Measurements from ENCODE around the gene CEP350. TPM values are rescaled to one million over a fixed set of nuclear protein-coding genes. Genes with fewer than 3 reads are reported as not detected.
A peak's percentile ranks its signal among the peaks of the same experiment; 100 is the strongest.

The CEP350 gene
- total and polyA plus RNA-seq, 7 experiments from 2014 or later: 39.1 to 90.1 (median 64.0) TPM

DNA sequence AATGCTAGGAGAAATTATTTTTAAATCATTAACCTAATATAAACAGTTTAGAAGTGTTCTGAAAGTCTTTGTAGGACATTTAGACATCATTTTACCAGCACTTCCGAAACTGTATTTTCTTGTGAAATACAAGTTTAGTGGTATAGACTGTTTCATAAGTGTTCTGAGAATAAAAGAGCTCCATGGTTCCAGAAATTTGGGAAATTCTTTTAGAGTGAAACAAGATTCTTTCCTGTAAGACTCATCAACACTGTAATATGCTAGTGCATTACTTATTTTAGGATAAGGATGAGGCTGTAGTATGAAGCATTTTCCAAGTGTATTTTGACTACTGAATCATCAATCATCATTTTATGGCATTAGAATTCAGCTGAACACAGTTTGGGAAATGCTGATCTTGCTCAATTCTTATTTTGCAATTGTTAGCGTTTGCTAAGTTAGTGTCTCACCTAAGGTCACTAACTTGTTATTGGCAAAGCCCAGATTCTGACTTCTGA lies 73.4 kb downstream of the CEP350 start:
- H3K9me3 Mint-ChIP-seq: no peaks in the 10 kb centered on the region
- H3K27me3 ChIP-seq (ENCODE audit: control insufficient read depth in 2 of 2, insufficient read depth in 2 of 2, low read length in 2 of 2): no peaks in the 10 kb centered on the region
- no peak overlapping the region for H3K4me3 Mint-ChIP-seq
- no peaks in the 10 kb centered on the region for H3K9me3 ChIP-seq (ENCODE audit: control insufficient read depth in 2 of 3, low read length in 3 of 3)
- CTCF ChIA-PET: interaction anchor here (0.6 kb wide), 1 partner anchor 156 kb away, joined by 3 read pairs; no protein-coding TSS in a partner anchor
- H3K27me3 Mint-ChIP-seq: no peaks in the 10 kb centered on the region
- no peak overlapping the region for H3K27ac Mint-ChIP-seq
- POLR2A ChIA-PET: interaction anchor here (0.6 kb wide), 1 partner anchor 74 kb away, joined by 3 read pairs; the partner anchor contains the start of gene CEP350
- ATAC-seq (no peak), DNase-seq (no peak)
- intact Hi-C loops (cut with micrococcal nuclease): loop anchor here (5.0 to 10.0 kb wide), 2 partner anchors 76 to 143 kb away; partner anchors contain the start of genes CEP350 (in 1 of the 2) and TOR1AIP1 (in 1 of the 2)
- H3K4me1 ChIP-seq (ENCODE audit: control insufficient read depth in 2 of 2, insufficient read depth in 2 of 2, low read length in 2 of 2): no peaks in the 10 kb centered on the region
- H3K36me3 ChIP-seq (ENCODE audit: control insufficient read depth in 2 of 3, insufficient read depth in 3 of 3, low read length in 3 of 3): peaks cover 4 to 44% (median 18%) of the 10 kb centered on the region in 3 experiments
- H3K27ac ChIP-seq (ENCODE audit: low read depth, low read length): no peak overlapping the region
- peaks cover 0 to 13% (median 0%) of the 10 kb centered on the region in 7 donors for H3K4me1 Mint-ChIP-seq
- H3K4me3 ChIP-seq (ENCODE audit: low read length): no peak overlapping the region
- H3K36me3 Mint-ChIP-seq: peaks cover 11 to 39% (median 17%) of the 10 kb centered on the region in 5 donors

DNA sequence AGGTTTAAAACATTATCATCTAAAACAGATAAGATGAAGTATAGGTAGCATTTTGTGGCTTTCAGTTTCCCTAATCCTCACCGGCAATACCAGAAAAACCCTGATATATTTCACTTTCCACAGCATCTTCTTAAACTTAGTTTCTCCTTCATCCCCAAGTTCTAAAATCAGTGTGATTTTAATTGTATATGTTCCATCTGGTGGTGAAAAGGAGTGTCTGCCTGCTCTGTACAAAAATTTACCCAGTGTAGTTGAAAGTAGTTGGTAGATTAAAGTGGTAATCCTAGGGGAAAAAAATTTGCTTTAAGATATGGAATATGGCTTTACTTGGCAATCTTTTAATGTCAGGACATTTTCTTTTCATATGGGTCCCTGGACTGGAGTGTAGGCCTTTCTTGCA lies 74.3 kb downstream of the CEP350 start:
- intact Hi-C loops (cut with micrococcal nuclease): loop anchor here (1.0 to 10.0 kb wide), 4 partner anchors 77 to 323 kb away; partner anchors contain the start of genes CEP350 (in 1 of the 2) and TOR1AIP1 (in 1 of the 2)
- no peaks in the 10 kb centered on the region for H3K27me3 ChIP-seq (ENCODE audit: control insufficient read depth in 2 of 2, insufficient read depth in 2 of 2, low read length in 2 of 2)
- Mint-ChIP-seq H3K9me3 (no peaks in the 10 kb centered on the region), H3K4me1 (peaks cover 0 to 13% (median 0%) of the 10 kb centered on the region in 7 donors), H3K36me3 (peaks cover 14 to 41% (median 20%) of the 10 kb centered on the region in 5 donors), H3K27me3 (no peaks in the 10 kb centered on the region), H3K27ac (no peak overlapping the region), H3K4me3 (no peak overlapping the region)
- DNase-seq (no peak), ATAC-seq (no peak)
- H3K4me1 ChIP-seq (ENCODE audit: control insufficient read depth in 2 of 2, insufficient read depth in 2 of 2, low read length in 2 of 2): no peaks in the 10 kb centered on the region
- no peak overlapping the region for H3K4me3 ChIP-seq (ENCODE audit: low read length)
- no peaks in the 10 kb centered on the region for H3K9me3 ChIP-seq (ENCODE audit: control insufficient read depth in 2 of 3, low read length in 3 of 3)
- peaks cover 3 to 42% (median 11%) of the 10 kb centered on the region in 3 experiments for H3K36me3 ChIP-seq (ENCODE audit: control insufficient read depth in 2 of 3, insufficient read depth in 3 of 3, low read length in 3 of 3)
- CTCF ChIA-PET: no interaction called here
- POLR2A ChIA-PET: interaction anchor here (0.6 kb wide), 1 partner anchor 75 kb away, joined by 3 read pairs; the partner anchor contains the start of gene CEP350
- no peak overlapping the region for H3K27ac ChIP-seq (ENCODE audit: low read depth, low read length)

DNA sequence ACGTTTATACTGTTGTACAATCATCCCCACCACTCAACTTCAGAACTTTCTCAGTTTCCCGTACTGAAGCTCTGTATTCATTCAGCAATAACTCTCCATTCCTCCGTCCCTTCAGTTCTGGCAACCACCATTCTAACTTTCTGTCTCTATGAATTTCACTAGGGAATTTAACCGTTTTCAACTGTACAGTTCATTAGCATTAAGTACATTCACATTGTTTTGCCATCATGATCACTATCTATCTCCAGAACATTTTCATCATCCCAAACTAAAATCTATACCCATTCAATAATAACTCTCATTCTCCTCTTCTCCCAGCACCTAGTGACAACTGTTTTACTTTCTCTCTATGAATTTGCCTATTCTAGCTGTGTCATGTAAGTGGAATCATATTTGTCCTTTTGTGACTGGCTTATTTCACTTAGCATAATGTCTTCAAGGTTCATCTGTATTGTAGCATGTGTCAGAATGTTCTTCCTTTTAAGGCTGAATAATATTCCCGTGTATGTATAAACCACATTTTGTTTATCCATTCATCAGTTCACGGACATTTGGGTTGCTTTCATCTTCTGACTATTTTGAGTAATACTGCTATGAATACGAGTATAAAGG lies 75.0 kb downstream of the CEP350 start:
- H3K27ac ChIP-seq (ENCODE audit: low read depth, low read length): no peak overlapping the region
- H3K36me3 Mint-ChIP-seq: peaks cover 17 to 45% (median 28%) of the 10 kb centered on the region in 5 donors
- no peak overlapping the region for H3K4me3 Mint-ChIP-seq
- H3K4me1 Mint-ChIP-seq: peaks cover 0 to 13% (median 0%) of the 10 kb centered on the region in 7 donors
- no peak overlapping the region for H3K4me3 ChIP-seq (ENCODE audit: low read length)
- ATAC-seq (no peak), DNase-seq (no peak)
- ChIA-PET POLR2A (no interaction called here), CTCF (no interaction called here)
- no peaks in the 10 kb centered on the region for H3K9me3 ChIP-seq (ENCODE audit: control insufficient read depth in 2 of 3, low read length in 3 of 3)
- no peaks in the 10 kb centered on the region for H3K9me3 Mint-ChIP-seq
- peaks cover 10 to 46% (median 11%) of the 10 kb centered on the region in 3 experiments for H3K36me3 ChIP-seq (ENCODE audit: control insufficient read depth in 2 of 3, insufficient read depth in 3 of 3, low read length in 3 of 3)
- H3K27me3 ChIP-seq (ENCODE audit: control insufficient read depth in 2 of 2, insufficient read depth in 2 of 2, low read length in 2 of 2): no peaks in the 10 kb centered on the region
- H3K4me1 ChIP-seq (ENCODE audit: control insufficient read depth in 2 of 2, insufficient read depth in 2 of 2, low read length in 2 of 2): no peaks in the 10 kb centered on the region
- intact Hi-C loops (cut with micrococcal nuclease): loop anchor here (1.0 to 10.0 kb wide), 5 partner anchors 77 to 323 kb away; partner anchors contain the start of genes CEP350 (in 1 of the 2) and TOR1AIP1 (in 1 of the 2)
- H3K27me3 Mint-ChIP-seq: no peaks in the 10 kb centered on the region
- H3K27ac Mint-ChIP-seq: peak overlapping the region in 1 of 9 donors; percentile 0

DNA sequence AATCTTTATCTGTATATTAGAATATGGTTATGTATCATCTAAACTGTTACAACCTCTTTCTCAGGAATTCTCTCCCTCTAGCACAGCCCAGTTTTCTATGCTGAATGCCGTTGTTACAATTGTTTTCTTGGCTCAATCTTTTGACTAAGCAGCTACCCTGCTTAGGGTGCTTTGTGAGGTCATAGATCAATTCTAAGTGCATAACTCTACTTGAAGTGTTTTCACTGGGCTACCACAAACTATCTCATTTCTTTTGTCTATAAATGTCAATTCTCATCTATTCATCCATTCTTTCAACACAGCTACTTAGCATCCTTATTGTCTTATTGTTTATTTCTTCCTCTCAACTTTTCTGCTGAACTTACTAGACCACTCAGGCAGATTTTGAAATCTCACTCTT lies 77.1 kb downstream of the CEP350 start:
- peaks cover 7 to 55% (median 13%) of the 10 kb centered on the region in 3 experiments for H3K36me3 ChIP-seq (ENCODE audit: control insufficient read depth in 2 of 3, insufficient read depth in 3 of 3, low read length in 3 of 3)
- H3K27ac Mint-ChIP-seq: peak overlapping the region in 3 of 9 donors; percentile 1 to 50 (median 46)
- POLR2A ChIA-PET: no interaction called here

DNA sequence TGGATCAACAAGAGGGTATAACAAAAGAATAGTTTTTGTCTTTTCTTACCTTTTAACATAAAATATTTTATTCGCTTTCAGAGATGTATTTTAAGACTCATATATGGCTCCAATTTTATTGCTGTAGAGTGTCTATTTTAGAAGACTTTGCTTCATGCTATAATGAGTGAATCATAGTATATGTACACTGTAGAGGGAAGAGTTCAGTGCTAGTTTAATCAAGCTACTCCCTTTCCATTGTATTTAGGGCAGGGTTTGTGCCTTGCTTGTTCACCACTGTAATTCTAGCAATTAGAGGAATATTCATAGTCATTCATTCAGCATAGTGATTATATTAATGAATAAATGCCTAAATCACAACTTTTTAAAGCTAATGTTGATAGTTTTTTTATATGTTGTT lies 78.8 kb downstream of the CEP350 start:
- Histone ChIP-seq H3K27me3 (ENCODE audit: control insufficient read depth in 2 of 2, insufficient read depth in 2 of 2, low read length in 2 of 2) (no peaks in the 10 kb centered on the region), H3K9me3 (ENCODE audit: control insufficient read depth in 2 of 3, low read length in 3 of 3) (no peaks in the 10 kb centered on the region), H3K4me3 (ENCODE audit: low read length) (no peak overlapping the region), H3K36me3 (ENCODE audit: control insufficient read depth in 2 of 3, insufficient read depth in 3 of 3, low read length in 3 of 3) (peaks cover 7 to 59% (median 13%) of the 10 kb centered on the region in 3 experiments), H3K27ac (ENCODE audit: low read depth, low read length) (no peak overlapping the region), H3K4me1 (ENCODE audit: control insufficient read depth in 2 of 2, insufficient read depth in 2 of 2, low read length in 2 of 2) (no peaks in the 10 kb centered on the region)
- intact Hi-C loops (cut with micrococcal nuclease): loop anchor here in 1 of 2 donors (10.0 kb wide), 1 partner anchor 169 kb away; no protein-coding TSS in a partner anchor
- H3K36me3 Mint-ChIP-seq: peaks cover 17 to 63% (median 36%) of the 10 kb centered on the region in 5 donors
- no peaks in the 10 kb centered on the region for H3K9me3 Mint-ChIP-seq
- H3K4me1 Mint-ChIP-seq: peaks cover 0 to 13% (median 0%) of the 10 kb centered on the region in 7 donors
- H3K27me3 Mint-ChIP-seq: no peaks in the 10 kb centered on the region
- ATAC-seq (no peak), DNase-seq (no peak)
- POLR2A ChIA-PET: no interaction called here
- CTCF ChIA-PET: interaction anchor here (1.3 kb wide), 1 partner anchor 146 kb away, joined by 3 read pairs; no protein-coding TSS in a partner anchor
- no peak overlapping the region for H3K4me3 Mint-ChIP-seq
- no peak overlapping the region for H3K27ac Mint-ChIP-seq

More for the DNA sequence above, 77.1 kb downstream of the CEP350 start:
- DNase-seq (no peak), ATAC-seq (no peak)
- no peak overlapping the region for H3K4me3 Mint-ChIP-seq
- H3K27me3 ChIP-seq (ENCODE audit: control insufficient read depth in 2 of 2, insufficient read depth in 2 of 2, low read length in 2 of 2): no peaks in the 10 kb centered on the region
- no peaks in the 10 kb centered on the region for H3K9me3 ChIP-seq (ENCODE audit: control insufficient read depth in 2 of 3, low read length in 3 of 3)
- H3K27me3 Mint-ChIP-seq: no peaks in the 10 kb centered on the region
- CTCF ChIA-PET: no interaction called here
- no peaks in the 10 kb centered on the region for H3K4me1 ChIP-seq (ENCODE audit: control insufficient read depth in 2 of 2, insufficient read depth in 2 of 2, low read length in 2 of 2)
- no peak overlapping the region for H3K27ac ChIP-seq (ENCODE audit: low read depth, low read length)
- H3K4me1 Mint-ChIP-seq: peaks cover 0 to 13% (median 0%) of the 10 kb centered on the region in 7 donors
- peaks cover 17 to 53% (median 29%) of the 10 kb centered on the region in 5 donors for H3K36me3 Mint-ChIP-seq
- no peak overlapping the region for H3K4me3 ChIP-seq (ENCODE audit: low read length)
- H3K9me3 Mint-ChIP-seq: no peaks in the 10 kb centered on the region
- intact Hi-C loops (cut with micrococcal nuclease): loop anchor here in 1 of 2 donors (10.0 kb wide), 1 partner anchor 167 kb away; no protein-coding TSS in a partner anchor

DNA sequence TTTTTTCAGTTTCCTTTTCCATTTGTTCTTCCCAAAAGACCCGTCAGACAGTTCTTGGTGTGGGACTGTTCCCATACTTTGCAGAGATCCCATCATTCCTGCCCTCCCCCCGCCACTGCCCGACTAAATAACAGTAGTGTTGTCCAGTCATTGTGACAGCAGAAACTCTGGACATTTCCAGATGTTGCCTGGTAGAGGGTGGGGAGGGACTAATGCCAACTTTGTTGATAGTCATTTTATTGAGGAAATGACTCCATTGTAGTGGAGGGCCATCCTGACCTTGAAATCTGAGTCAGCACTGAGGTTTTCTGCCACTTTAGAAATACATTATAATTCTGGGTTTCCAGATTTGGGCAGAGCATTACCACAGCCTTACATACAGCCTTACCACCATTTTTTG lies 85.4 kb downstream of the CEP350 start:
- H3K27me3 Mint-ChIP-seq: no peaks in the 10 kb centered on the region
- Histone ChIP-seq H3K9me3 (ENCODE audit: control insufficient read depth in 2 of 3, low read length in 3 of 3) (no peaks in the 10 kb centered on the region), H3K4me1 (ENCODE audit: control insufficient read depth in 2 of 2, insufficient read depth in 2 of 2, low read length in 2 of 2) (no peaks in the 10 kb centered on the region), H3K27ac (ENCODE audit: low read depth, low read length) (no peak overlapping the region), H3K36me3 (ENCODE audit: control insufficient read depth in 2 of 3, insufficient read depth in 3 of 3, low read length in 3 of 3) (peaks cover 13 to 71% (median 15%) of the 10 kb centered on the region in 3 experiments), H3K27me3 (ENCODE audit: control insufficient read depth in 2 of 2, insufficient read depth in 2 of 2, low read length in 2 of 2) (no peaks in the 10 kb centered on the region), H3K4me3 (ENCODE audit: low read length) (no peak overlapping the region)
- ATAC-seq (no peak), DNase-seq (no peak)
- peaks cover 0 to 2% (median 0%) of the 10 kb centered on the region in 7 donors for H3K4me1 Mint-ChIP-seq
- H3K9me3 Mint-ChIP-seq: no peaks in the 10 kb centered on the region
- intact Hi-C loops (cut with micrococcal nuclease): no loop called here
- CTCF ChIA-PET: no interaction called here
- H3K4me3 Mint-ChIP-seq: no peak overlapping the region
- H3K36me3 Mint-ChIP-seq: peaks cover 8 to 62% (median 35%) of the 10 kb centered on the region in 5 donors
- POLR2A ChIA-PET: no interaction called here
- no peak overlapping the region for H3K27ac Mint-ChIP-seq

Data from naive thymus-derived CD4-positive, alpha-beta T cell (primary cell).